ENCODE results near the gene POLE2.
"Not testable (repeated sequence)": the region's sequence is repeated elsewhere in the genome, so short reads cannot be mapped to it uniquely, and the experiment has no call there.

Gene POLE2

DNA sequence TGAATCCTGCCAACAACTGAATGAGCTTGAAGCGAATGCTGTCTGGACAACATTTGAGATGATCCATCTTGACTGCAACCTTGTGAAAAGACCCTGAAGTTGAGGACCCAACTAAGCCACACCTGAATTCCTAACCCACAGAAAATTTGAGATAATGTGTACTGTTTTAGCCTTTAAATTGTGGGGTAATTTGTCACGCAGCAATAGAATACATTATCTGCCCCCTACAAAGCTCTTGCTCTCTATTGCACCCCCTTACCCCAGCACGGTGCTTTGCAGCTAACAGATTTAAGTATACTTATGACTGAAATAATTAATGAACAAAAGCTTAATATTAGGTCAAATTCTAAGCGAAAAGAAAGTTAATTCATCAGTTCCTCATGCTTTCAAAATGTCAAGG is 1.6 kb downstream of the POLE2 start:
- DNase-seq (ENCODE audit: insufficient read length, low spot score): no peak
- no peak for TF ChIP-seq CTCF (IDR thresholded peaks at IDR 0.05; ENCODE audit: insufficient read depth, missing control alignments)
- no peak for FAIRE-seq

DNA sequence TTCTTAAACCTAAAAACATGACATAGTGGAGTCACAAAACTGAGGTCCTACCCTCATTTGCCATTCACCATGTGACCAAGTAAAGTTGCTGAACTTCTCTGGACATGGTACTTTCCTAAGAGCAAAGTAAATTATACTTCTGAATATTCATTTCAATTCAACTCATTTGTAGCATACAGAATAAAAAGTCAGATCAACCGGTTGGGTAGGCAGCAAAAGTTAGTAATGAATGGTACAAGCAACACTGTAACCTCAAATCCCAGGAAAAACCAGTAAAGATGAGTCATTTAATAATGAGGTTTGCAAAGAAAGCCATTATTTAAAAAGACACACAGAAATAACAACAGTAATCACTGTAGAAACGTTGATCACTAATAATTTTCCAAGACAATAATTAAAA is 8.7 kb downstream of the POLE2 start:
- no peak for TF ChIP-seq CTCF (IDR thresholded peaks at IDR 0.05; ENCODE audit: insufficient read depth, missing control alignments)
- FAIRE-seq: no peak
- no peak for DNase-seq (ENCODE audit: insufficient read length, low spot score)

- no peak for FAIRE-seq
- no peak for TF ChIP-seq CTCF (IDR thresholded peaks at IDR 0.05; ENCODE audit: insufficient read depth, missing control alignments)
- no peak for DNase-seq (ENCODE audit: insufficient read length, low spot score)
Measured at GRCh38 chr14:49677643-49678042, 10.4 kb downstream of the POLE2 start.

DNA sequence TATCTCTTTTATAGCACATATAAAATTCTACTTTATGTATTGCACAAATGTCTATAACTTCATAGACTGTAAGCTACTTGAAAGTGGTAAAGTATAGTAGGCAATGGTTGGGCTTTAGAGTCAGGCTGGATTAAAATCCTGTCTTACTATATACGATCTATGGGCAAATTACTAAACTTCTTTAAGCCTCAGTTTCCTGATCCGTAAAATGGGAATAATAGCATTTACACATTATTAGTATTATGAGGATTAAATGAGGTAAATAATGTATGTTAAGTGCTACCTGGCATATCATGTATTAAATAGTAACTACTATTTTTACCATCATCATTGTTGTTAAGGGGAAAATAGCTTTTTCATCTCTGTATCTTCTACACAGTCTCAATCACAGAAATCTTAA is 14.4 kb downstream of the POLE2 start:
- DNase-seq (ENCODE audit: insufficient read length, low spot score) (no peak), FAIRE-seq (no peak)
- no peak for TF ChIP-seq CTCF (IDR thresholded peaks at IDR 0.05; ENCODE audit: insufficient read depth, missing control alignments)

DNA sequence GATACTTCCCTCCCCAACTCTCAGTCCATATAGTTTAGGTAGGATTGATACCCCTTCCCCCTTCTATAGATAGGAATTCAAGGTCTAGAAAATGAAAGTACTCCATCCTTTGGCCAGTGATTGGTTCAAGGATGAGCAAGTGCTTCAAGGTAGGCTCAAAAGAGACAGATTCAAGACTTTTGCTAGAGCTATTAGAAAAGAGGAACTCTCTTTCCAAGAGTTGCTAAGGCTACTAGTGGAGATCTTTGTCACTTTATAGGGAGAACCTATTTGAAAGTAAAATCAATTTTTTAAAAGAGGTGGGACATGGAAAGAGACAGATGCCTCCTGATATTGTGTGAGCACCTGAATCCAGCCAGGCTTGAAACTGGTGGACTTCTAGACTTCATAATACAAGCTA is 17.5 kb downstream of the POLE2 start:
- TF ChIP-seq CTCF (IDR thresholded peaks at IDR 0.05; ENCODE audit: insufficient read depth, missing control alignments): no peak
- FAIRE-seq (no peak), DNase-seq (ENCODE audit: insufficient read length, low spot score) (no peak)

- FAIRE-seq: no peak
- no peak for DNase-seq (ENCODE audit: insufficient read length, low spot score)
- no peak for TF ChIP-seq CTCF (IDR thresholded peaks at IDR 0.05; ENCODE audit: insufficient read depth, missing control alignments)
Measured at GRCh38 chr14:49659526-49660455, 28.2 kb downstream of the POLE2 start.

GRCh38 chr14:49657500-49657899 is 30.5 kb downstream of the POLE2 start:
- not testable (repeated sequence) for DNase-seq (ENCODE audit: insufficient read length, low spot score); FAIRE-seq
